Measurements from ENCODE around the gene KRTAP2-3.

Gene KRTAP2-3

GRCh38 chr17:41012326-41013120, 47.4 kb downstream of the KRTAP2-3 start:
- FAIRE-seq (no peak), DNase-seq (ENCODE audit: insufficient read length, low spot score) (no peak)
- TF ChIP-seq TAF1 (IDR thresholded peaks at IDR 0.05; ENCODE audit: low read depth, low read length) = no peak
- TF ChIP-seq PAX5 (IDR thresholded peaks at IDR 0.05; ENCODE audit: insufficient read depth, low read length, severe bottlenecking) = no peak
- no peak for TF ChIP-seq POLR2AphosphoS5 (IDR thresholded peaks at IDR 0.05; ENCODE audit: low read depth, low read length)
- TF ChIP-seq POLR2A (IDR thresholded peaks at IDR 0.05; ENCODE audit: low read depth, low read length) = no peak
- TF ChIP-seq POU2F2 (IDR thresholded peaks at IDR 0.05; ENCODE audit: low read depth, low read length) = no peak
- no peak for TF ChIP-seq SPI1 (IDR thresholded peaks at IDR 0.05; ENCODE audit: low read depth, low read length)

- FAIRE-seq = no peak
- TF ChIP-seq SPI1 (IDR thresholded peaks at IDR 0.05; ENCODE audit: low read depth, low read length) = no peak
- no peak for TF ChIP-seq TAF1 (IDR thresholded peaks at IDR 0.05; ENCODE audit: low read depth, low read length)
- TF ChIP-seq POLR2A (IDR thresholded peaks at IDR 0.05; ENCODE audit: low read depth, low read length) = no peak
- TF ChIP-seq POLR2AphosphoS5 (IDR thresholded peaks at IDR 0.05; ENCODE audit: low read depth, low read length) = no peak
- no peak for TF ChIP-seq PAX5 (IDR thresholded peaks at IDR 0.05; ENCODE audit: insufficient read depth, low read length, severe bottlenecking)
- TF ChIP-seq POU2F2 (IDR thresholded peaks at IDR 0.05; ENCODE audit: low read depth, low read length) = no peak
- no peak for DNase-seq (ENCODE audit: insufficient read length, low spot score)
These were observed 49.5 kb downstream of the KRTAP2-3 start for GRCh38 chr17:41010441-41010840.

- DNase-seq (ENCODE audit: insufficient read length, low spot score) (no peak), FAIRE-seq (no peak)
- TF ChIP-seq TAF1 (IDR thresholded peaks at IDR 0.05; ENCODE audit: low read depth, low read length) = no peak
- TF ChIP-seq POLR2A (IDR thresholded peaks at IDR 0.05; ENCODE audit: low read depth, low read length) = no peak
- TF ChIP-seq PAX5 (IDR thresholded peaks at IDR 0.05; ENCODE audit: insufficient read depth, low read length, severe bottlenecking) = no peak
- no peak for TF ChIP-seq SPI1 (IDR thresholded peaks at IDR 0.05; ENCODE audit: low read depth, low read length)
- TF ChIP-seq POU2F2 (IDR thresholded peaks at IDR 0.05; ENCODE audit: low read depth, low read length) = no peak
- TF ChIP-seq POLR2AphosphoS5 (IDR thresholded peaks at IDR 0.05; ENCODE audit: low read depth, low read length) = no peak
These were observed 50.0 kb downstream of the KRTAP2-3 start for GRCh38 chr17:41009936-41010335.

GRCh38 chr17:41009301-41009760, 50.6 kb downstream of the KRTAP2-3 start:
- no peak for TF ChIP-seq POU2F2 (IDR thresholded peaks at IDR 0.05; ENCODE audit: low read depth, low read length)
- DNase-seq (ENCODE audit: insufficient read length, low spot score) (no peak), FAIRE-seq (no peak)

Data from GM12891 (cell line).